GM18907 (cell line): ENCODE results near the gene MACROH2A2.
"Not testable (repeated sequence)": the region's sequence is repeated elsewhere in the genome, so short reads cannot be mapped to it uniquely, and the experiment has no call there.

Experiments used
- ATAC-seq: cut with Tn5 transposase; IDR thresholded peaks from one replicate; pipeline ENCODE4 v1.9.1; 2021; ENCODE audit warnings: mild to moderate bottlenecking, moderate library complexity; ENCODE audit not compliant: unreplicated experiment

Gene MACROH2A2

GRCh38 chr10:70066190-70066589, 13.5 kb downstream of the MACROH2A2 start:
- ATAC-seq: no peak

DNA sequence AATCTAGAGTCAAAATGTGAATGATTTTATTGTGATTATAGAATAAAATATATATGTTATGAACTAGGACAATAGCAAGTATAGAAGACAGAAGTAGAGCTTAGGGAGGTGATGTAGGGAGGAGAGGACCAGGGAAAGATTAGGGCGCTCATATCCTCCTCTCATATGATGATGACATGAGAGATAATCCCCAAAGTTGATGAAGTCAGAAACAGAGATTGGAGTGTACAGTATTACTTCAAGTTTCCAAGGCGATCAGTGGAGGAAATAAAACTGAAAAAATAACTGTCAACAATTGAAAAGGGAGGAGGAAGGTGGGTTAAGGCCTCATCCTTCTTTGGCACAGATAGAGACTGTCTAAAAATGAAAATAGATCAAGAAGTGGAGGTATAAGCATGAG, 14.9 kb downstream of the MACROH2A2 start:
- ATAC-seq: no peak

GRCh38 chr10:70068925-70069324, 16.3 kb downstream of the MACROH2A2 start:
- no peak for ATAC-seq

GRCh38 chr10:70069346-70069745, 16.7 kb downstream of the MACROH2A2 start:
- no peak for ATAC-seq

DNA sequence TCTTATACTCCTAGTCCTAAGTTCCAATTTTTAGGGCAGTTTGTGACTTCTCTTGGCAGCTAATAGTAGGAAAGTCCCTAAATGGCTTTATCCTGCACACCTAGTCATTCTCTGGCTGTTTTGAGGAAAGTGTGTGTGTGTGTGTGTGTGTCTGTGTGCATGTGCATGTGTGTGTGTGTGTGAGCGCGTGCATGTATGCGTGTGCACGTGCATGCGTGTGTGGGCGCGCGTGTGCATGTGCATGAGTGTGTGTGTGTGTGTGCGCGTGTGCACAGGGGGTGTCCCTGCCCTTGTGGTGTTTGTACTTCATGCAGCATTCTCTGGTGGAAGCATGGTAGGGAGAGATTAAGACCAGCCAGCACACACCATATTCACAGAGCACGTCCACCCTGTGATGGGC, 18.2 kb downstream of the MACROH2A2 start:
- ATAC-seq: no peak

DNA sequence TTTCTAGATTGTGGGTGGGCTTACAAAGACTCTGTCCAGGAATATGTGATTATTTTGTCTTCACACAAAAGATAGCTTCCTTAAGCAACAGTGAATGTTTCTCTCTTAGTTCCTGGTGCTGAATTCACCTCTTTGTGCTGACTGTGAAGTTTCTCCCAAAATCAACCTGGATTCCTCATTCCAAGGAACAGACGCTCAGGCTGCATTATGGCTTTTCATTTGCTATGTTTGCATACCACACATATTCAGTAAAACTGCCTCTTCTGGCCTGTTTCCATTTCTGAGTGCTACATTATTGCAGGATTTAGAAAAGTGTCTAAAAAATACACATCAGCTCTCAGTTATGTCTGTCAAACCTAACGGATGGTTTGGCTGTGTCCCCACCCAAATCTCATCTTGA, 21.5 kb downstream of the MACROH2A2 start:
- no peak for ATAC-seq

DNA sequence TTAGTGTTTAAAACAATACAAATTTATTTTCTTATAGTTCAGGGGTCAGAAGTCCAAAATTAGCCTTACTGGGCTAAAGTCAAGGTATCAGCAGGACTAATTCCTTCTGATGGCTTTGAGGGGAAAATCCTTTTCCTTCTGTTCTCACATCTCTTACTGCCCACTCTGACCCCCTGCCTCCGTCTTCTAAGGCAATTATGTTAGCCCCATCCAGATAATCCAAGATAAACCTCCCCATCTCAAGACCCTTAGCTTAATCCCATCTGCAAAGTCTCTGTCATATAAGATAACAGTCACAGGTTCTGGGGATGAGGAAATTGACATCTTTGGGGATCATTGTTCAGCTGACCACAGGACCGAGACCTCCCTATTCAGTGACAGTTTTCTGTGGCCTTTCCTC, 22.3 kb downstream of the MACROH2A2 start:
- no peak for ATAC-seq

GRCh38 chr10:70078329-70078728, 25.7 kb downstream of the MACROH2A2 start:
- ATAC-seq: no peak

DNA sequence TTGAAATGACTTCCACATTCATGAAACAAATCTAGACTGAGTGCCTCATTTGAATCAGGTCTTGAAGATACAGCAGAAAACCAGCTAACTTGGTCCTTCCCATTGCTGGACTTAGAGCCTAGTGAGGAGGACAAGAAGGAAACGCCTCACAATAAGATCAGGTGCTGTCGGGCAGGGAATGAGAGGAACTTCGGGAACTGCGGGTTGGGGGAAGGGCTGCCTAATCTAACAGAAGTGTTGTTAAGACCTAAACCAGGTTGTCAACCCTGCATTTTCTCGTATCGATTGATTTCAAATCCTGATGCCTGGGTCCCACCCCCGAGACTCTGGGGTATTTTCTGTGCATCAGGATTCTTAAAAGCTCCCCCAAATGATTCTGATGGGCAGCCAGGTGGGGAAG, 26.3 kb downstream of the MACROH2A2 start:
- ATAC-seq: no peak

- ATAC-seq: not testable (repeated sequence)
Measured at GRCh38 chr10:70080789-70081188, 28.1 kb downstream of the MACROH2A2 start.

- no peak for ATAC-seq
Measured at GRCh38 chr10:70084189-70084588, 31.5 kb downstream of the MACROH2A2 start.

GRCh38 chr10:70085975-70086613, 33.4 kb downstream of the MACROH2A2 start:
- ATAC-seq: no peak

GRCh38 chr10:70087616-70088307, 35.1 kb downstream of the MACROH2A2 start:
- no peak for ATAC-seq

DNA sequence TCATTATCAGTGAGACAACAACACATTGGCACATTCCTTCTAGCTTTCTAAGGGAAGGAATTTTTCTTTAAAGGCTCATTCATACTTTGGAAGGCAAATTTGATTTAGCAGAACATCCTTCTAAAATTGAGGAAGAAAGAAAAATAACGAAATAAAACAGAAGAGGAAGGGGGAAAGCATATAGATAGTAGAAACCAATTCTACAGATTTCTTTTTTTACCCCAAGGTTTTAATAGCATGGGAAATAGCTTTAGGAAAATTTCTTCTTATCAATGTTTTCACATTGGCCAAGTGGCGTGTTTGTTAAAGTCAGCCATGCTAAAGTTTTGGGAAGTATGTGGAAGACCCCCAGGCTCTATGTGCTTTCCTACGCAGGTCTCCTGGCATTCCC, 35.7 kb downstream of the MACROH2A2 start:
- ATAC-seq: no peak

DNA sequence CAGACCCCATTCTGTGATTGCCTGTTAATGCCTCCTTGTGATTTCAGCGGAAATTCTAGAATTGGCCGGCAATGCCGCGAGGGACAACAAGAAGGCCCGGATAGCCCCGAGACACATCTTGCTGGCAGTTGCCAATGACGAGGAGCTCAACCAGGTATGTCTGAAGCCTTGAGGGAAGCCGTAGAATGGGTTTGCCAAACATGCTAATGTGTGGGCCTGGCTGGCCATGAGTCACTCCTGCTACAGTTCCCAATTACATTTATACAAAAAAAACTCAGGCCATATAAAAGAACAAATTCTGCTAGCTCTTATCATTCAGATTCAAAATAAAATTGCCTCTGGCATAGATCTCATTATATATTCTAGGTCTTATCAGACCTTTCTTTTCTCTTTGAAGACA, 37.4 kb downstream of the MACROH2A2 start:
- ATAC-seq: no peak

DNA sequence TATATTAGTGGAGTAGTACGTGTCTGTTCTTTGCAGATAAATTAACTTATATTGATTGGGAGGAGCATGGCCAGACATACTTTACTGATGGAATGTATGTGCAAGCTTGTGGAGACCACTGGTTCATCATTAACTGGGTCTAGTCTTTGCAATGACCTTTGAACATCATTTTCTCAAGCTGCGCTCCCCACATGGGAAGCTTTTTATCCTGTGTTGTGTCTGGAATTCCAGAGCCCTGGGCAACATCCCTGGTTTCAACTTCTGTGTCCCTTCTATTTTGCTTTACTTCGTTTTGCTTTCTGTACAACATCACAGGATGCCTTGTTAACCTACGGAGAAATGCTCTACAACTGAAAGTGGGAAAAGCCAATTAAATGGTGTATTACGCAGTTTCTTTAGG, 38.3 kb downstream of the MACROH2A2 start:
- ATAC-seq: no peak

DNA sequence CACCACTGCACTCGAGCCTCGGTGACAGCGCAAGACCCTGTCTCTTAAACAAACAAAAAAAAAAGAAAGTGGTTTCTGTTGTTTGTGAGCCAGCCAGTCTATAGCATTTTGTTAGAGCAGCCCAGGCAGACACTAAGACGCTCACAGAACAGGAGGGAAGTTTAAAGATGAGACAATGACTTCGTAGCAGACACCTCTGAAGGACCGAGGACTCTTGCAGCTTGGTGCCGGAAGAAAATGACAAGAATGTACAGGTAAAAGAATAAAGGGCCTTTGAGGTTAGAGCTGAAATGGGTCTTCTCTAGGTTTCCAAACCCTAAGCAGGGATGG, 39.7 kb downstream of the MACROH2A2 start:
- no peak for ATAC-seq

DNA sequence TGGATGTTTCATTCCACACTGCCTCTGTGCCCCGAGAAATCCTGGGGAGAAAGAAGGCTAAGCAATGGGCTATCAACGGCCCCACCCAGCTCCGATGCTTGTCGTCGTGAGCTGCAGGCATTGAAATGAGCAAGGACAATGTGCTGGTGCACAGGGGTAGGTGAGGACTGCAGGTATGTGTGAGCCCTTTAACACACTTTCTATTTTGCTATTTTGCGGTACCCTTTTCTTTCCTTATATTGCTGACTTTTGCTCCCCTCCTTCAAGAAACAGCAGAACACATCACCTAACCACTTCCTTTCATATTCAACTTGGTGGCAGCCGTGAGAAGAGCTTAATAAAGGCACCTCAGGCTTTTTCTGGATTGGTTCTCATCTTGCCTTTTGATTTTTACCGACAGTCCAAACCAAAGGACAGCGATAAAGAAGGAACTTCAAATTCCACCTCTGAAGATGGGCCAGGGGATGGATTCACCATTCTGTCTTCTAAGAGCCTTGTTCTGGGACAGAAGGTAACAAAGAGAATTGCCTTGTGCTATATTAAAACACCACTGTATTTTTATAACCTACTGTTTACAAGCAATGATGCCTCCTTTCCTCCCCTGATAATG, 40.8 kb downstream of the MACROH2A2 start:
- ATAC-seq: no peak

- ATAC-seq: no peak
Measured at GRCh38 chr10:70094250-70094649, 41.6 kb downstream of the MACROH2A2 start.

DNA sequence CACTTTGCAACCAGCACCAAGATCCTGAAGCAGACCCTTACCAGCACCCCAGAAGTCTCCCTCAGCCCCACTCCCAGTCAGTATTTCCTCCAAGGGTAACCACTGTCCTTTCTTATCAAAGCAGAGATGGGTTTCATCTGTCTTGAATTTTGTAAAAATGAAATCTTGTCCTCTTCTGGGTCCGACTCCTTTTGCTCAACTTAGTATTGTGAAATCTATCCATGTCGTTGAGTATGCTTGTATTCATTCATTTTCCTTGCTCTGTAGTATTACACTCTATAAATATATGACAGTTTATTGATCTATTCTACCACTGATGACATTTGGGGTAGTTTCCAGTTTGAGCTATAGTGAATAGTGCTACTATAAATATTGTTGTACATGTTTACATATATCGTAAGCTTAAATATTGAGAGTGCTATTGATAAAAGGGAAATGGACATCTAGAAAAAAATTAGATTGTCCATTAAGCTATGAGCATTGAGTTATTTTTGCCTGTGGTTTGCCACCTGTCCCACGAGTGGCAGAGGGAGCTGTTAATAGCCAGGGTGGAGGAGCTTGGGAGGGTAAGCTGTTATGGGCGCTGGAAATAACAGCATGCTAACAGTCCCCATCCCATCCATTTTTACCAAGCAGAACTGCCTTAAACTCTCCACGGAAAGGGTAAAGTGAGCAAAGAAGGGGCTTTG, 43.5 kb downstream of the MACROH2A2 start:
- no peak for ATAC-seq

DNA sequence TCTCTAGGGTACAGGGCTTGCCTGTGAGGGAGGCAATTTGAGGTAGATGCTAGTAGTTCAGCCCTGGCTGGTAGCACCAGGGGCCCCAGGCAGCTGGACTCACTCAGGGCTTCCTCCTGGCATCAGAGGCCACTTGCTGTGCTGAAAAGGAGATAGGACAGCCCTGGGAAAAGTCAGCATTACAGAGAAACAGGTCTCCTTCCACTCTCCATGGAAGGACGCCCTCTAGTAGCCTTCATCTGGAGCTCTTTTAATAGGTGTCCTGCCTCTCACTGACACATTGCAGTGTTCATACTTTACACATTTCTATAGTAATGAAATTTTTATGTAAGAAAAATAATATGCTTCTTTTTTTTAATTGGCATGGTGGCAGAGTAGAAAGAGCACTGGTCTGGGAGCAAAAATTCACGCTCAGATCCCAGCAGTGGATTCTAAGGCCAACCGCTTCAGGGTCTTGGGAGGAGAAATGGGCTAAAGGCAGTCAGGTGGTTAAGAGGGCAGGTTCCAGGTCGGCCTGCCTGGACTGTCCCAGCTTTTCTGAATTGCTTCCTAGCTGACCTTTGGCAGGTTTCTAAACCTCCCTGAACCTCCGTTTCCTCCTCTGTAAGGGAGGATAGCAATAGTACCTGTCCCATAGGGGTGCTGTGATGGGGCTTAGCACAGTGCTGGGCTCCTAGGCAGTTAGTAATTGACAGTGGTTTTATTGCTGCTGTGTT, 44.2 kb downstream of the MACROH2A2 start:
- ATAC-seq: no peak
